NK-92 treated with Interleukin-12 subunit alpha and Interleukin-12 subunit beta, amount 100 ng/mL, for 24 hours (cell line): Measurements from ENCODE around the gene MMP28.

Source experiments
- DNase-seq: peaks from one replicate; lab custom pipeline; 2025; lab: John Stamatoyannopoulos, UW

MMP28 gene, protein sequence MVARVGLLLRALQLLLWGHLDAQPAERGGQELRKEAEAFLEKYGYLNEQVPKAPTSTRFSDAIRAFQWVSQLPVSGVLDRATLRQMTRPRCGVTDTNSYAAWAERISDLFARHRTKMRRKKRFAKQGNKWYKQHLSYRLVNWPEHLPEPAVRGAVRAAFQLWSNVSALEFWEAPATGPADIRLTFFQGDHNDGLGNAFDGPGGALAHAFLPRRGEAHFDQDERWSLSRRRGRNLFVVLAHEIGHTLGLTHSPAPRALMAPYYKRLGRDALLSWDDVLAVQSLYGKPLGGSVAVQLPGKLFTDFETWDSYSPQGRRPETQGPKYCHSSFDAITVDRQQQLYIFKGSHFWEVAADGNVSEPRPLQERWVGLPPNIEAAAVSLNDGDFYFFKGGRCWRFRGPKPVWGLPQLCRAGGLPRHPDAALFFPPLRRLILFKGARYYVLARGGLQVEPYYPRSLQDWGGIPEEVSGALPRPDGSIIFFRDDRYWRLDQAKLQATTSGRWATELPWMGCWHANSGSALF

DNA sequence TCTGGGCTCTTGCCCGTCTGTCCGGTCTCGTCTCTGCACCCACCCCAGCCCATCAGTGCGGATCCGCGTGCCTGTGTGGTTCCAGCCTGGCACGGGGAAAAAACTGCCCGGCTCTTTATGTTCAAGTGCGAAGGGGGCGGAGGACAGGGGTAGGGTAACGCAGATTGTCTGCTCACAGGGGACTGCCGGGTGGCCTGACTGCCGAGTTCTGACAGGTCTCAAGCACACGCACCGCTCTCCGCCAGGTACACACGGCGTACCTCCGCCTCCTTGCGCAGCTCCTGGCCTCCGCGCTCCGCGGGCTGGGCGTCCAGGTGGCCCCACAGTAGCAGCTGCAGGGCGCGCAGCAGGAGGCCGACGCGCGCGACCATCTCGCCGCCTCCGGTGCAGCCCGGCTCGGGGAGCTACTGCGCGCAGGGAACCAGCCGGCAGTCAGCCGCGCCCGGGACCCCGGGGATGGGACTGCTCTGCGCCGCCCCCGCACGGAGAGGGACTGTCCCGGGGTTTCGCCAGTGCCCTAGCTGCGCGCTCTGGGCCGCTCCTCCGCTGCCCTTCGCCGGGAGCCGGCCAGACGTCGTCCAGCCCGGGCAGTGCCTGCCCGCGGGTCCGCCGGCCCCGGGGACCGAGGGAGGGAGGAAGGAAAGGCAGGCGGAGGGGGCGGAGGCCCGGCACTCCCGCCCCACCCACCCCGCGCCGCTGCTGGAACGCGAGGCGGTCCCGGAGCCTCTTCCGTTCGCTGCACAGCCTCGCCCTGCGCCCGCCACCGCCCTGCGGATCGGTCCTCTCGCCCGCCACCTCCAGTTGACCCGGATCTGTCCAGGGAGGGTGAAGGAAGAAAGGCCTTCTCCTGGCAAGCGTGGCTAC, at the start of gene MMP28:
MMP28 (minus strand) TSS at position 635 of the 864 bp plus-strand sequence; CDS start at position 371, 264 bp downstream.
- no peak for DNase-seq

DNA sequence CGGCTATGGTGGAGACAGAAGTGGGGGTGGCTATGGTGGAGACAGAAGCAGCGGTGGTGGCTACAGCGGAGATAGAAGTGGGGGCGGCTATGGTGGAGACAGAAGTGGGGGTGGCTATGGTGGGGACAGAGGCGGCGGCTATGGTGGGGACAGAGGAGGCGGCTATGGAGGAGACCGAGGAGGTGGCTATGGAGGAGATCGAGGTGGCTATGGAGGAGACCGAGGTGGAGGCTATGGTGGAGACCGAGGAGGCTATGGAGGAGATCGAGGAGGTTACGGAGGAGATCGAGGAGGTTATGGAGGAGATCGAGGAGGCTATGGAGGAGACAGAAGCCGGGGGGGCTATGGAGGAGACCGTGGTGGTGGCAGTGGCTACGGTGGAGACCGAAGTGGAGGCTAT, 49.1 kb upstream of the MMP28 start:
- no peak for DNase-seq

DNA sequence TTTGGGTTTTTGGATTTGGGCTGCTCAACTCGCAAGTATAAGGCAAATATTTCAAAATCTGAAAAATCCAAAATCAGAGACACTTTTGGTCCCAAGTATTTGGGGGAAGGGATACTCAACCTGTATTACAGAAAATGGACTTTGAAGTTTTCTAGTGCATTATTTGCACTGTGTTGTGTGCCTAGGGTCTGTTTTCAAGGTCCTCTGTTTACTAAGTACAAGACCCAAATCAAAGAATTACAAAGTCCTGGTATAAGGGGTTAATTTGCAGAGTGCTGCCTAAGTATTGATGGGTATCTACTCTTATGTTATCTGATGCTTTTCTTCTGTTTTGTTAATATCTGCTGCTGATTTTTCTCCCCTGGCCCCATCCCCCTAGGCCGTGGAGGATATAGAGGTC, 48.3 kb upstream of the MMP28 start:
- DNase-seq = no peak

DNA sequence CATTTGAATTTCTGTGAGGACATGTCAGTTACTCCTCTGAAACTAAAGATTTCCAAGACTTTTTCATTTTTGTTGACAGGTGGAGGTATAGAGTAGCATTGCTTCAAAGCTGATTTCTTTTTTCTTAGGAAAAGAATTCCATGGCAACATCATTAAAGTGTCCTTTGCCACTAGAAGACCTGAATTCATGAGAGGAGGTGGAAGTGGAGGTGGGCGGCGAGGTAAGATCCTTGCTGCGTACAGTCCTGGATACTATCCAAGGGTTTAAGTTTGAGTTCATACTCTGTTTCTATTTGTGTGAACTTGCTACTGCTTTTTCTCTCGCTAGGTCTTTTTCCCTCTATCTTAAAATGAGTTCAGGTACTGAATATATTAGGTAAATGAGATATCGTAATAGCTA, 46.8 kb upstream of the MMP28 start:
- no peak for DNase-seq

DNA sequence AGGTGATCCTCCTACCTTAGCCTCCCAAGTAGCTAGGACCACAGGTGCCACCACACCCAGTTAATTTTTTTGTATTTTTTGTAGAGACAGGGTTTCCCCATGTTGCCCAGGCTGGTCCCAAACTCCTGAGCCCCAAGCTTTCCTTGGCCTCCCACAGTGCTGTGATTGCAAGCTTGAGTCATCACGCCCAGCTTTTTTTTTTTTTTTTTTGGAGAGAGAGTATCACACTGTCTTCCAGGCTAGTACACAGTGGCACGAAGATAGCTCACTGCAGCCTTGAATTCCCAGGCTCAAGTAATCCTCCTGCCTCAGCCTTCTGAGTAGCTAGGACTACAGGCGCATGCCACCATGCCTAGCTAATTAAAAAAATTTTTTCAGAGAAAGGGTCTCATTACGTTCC, 46.1 kb upstream of the MMP28 start:
- DNase-seq = no peak

DNA sequence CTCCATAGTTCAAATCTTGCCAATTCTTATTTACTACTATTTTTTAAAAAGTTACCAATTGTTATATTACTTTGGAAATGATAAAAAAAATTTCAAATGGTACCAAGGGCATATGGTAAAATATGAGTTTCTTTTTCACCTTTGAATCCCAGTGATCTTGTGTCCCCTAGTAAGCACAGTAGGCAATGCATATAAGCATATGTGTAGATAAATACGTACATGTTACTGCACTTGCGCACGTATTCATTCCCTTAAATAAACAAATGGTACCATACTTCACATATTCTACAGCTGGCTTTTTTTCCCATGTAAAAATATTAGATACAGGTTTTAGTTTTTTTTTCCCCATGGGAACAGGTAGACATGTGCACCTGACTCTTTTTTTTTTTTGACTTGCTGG, 45.7 kb upstream of the MMP28 start:
- no peak for DNase-seq

DNA sequence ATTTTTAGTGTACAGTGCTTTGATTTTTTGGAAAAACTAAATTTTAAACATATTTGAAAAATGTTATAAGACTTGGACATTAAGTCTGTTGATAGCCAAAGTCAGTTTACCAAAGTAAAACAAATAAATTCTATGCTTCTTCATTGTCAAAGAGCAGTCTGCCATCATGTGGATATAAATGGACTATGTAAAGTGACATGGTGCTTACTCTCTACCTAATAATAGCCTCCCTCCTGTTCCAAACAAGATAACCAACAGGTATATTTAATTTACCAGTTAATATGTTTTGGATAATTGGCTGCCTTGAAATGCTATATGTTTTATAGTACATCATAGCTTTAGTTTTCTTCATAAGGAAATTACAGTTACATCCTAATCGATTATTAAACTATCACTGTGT, 29.8 kb upstream of the MMP28 start:
- no peak for DNase-seq

DNA sequence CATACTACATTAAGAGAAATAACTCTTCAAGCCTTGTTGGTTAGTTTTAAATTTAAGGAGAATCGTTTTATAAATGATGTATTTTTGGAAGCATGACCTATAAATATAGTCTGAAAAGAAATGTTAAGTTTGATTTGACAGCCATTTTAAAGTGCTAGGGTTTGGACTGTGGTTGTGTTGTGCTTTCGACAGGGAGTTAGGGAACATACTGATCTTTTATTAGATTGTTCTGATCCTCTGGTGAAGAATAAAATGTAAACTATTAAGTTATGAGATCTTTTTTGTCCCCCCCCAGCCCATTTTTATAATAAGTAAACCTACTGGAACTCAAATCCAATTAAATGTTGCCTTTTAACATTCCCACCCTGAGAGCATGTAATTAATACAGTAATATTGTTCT, 25.9 kb upstream of the MMP28 start:
- DNase-seq = no peak

DNA sequence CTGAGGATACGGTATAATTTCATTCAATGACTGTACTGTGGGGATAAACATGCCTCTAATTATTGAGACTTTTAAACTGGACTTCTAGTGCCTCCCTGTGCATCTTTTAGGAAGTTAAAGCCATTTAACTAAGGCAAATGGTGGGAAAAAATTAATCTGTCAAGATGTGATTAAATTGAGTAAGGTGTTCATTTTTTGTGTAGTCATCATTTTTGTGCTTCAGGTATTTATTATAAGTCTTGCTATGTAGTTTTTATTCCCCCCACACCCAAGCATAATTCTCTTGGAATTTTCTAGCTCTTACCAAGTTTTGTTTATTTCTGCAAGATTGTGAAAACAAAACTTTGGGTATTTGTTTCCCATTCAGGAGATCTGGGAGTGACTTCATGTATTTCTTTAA, 24.0 kb upstream of the MMP28 start:
- no peak for DNase-seq

DNA sequence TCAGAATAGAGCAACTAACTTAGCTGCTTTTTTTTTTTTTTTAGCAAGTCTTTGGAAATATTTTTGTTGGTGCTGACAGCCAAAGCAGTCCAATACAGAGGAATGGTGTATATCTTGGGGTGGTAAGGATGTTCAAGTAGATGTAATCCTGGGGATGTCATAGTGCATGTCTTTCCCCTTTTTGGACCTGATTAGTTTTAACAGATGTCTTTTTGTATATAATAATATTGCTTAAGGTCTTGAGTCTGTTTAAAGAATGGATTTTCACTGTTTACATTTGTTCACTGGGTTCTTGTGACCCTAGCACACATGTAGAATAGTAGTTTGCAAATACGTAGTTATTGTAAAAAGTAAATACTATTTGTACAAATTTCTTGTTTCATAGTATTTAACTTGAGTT, 21.8 kb upstream of the MMP28 start:
- DNase-seq = no peak

DNA sequence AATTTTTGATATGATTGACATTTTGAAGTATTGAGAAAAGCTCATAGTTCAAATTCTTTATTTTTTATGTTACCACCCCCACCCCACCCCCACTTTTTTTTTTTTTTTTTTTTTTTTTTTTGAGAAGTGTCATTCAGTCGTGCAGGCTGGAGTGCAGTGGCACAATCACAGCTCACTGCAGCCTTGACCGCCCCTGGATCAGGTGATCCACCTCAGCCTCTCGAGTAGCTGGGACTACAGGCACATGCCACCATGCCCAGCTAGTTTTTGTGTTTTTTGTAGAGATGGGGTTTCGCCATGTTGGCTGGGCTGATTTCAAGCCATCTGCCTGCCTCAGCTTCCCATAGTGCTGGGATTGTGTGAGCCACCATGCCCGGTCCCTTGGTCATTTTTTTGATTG, 21.3 kb upstream of the MMP28 start:
- no peak for DNase-seq

DNA sequence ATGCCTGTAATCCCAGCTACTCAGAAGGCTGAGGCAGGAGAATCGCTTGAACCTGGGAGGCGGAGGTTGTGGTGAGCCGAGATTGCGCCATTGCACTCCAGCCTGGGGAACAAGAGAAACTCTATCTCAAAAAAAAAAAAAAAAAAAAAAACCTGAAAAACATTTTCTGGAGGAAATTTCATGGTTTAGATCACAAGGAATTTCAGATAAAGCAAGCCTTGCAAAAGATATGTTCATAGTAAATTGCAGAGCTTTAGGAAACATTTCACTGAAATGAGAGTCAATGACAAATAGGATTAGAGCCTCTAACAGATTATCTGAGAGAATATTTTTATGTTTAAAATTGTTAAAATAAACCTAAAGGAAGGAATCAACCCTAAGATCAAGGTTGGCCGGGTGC, 17.0 kb upstream of the MMP28 start:
- no peak for DNase-seq

DNA sequence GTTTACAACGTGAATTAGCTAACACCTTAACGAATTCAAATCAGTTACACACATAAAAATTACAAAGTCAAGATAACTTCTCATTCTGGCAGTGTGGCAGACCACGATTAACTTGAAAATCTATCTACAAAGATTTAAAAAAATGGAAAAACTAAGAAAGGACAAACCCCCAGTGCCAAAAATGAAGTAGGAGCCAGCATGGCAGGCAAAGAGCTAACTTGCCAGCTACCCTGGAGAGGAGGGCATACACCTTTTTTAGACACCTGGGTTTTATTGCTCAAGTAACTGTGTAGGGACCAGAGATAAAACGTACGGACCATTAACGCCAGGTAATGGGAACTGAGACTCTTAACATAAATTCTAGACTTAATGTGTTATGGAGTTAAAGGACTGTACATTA, 16.3 kb upstream of the MMP28 start:
- DNase-seq = no peak

DNA sequence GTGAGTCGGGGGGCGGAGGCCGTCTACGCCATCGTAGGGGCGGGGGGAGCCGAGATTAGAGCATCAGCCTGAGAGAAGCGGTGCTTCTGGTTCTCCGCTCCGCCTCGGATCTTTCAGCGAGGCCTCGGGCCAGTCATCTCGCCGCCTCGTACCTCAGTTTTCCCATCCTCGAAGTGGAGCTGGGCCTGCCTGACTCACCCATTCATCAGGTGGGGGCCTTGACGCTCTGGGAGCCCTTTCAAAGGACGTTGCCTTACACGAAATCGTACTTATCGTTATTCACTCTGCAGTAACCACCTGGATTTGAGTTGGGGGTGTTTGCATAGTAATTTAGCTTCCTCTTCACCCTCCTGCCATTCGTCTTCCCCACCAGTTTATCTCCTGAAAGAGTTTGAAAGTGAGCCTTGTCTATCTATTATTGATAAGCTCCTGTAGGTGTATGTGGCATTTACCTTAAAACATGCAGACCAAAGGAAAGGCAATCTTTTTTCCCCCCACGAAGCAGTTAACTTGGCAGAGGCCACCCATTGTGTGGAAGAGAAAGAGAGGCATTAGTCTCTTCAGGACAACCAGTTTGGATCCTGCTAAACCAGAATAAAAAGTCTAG, 14.5 kb upstream of the MMP28 start:
- peak; percentile 20 for DNase-seq

DNA sequence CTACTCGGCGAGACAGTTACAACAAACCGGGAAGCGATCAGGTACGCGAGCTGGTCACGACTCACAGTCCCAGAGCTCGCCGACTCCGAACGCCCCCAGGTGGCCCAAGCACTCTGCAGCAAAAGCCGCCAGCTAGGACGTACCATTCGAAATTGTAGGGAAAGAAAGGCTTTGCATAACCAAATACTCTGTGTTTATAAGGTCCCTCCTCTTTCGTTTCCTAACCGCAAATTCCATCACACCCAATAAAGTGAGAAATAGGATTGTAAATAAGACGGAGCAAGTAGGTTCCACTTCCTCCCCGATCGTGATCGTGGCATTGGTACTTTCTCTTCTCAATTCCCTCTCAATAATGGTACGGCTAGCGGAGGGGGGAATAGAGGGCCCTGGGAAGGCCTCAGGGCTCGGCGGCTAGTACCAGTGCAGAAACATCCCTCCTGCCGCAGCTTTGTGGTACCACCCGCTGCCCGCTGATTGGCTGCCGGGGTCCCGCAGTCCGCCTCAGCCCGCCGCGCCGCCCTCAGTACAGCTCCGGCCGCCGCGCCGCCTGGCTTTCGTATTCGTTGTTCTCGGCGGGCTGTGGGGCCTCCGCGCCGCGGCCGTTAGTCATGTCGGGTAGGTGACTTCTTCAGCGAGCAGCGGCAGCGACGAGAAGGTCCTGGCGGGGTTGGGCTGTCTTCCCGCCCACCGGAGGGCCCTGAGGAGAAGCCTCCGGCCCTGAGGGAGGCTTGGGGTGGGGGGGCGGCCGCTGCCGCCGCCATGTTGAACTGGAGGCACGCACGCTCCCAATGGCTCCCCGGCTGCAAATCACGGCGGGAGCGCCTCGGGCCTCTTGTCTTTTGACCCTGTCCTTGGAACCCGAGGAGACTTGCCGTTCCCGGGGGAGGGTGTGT, 13.8 kb upstream of the MMP28 start, which contains the start of gene TAF15:
TAF15 (plus strand) TSS at position 523 of the 893 bp plus-strand sequence; CDS start at position 609, 86 bp downstream.
- peak; percentile 94 for DNase-seq

DNA sequence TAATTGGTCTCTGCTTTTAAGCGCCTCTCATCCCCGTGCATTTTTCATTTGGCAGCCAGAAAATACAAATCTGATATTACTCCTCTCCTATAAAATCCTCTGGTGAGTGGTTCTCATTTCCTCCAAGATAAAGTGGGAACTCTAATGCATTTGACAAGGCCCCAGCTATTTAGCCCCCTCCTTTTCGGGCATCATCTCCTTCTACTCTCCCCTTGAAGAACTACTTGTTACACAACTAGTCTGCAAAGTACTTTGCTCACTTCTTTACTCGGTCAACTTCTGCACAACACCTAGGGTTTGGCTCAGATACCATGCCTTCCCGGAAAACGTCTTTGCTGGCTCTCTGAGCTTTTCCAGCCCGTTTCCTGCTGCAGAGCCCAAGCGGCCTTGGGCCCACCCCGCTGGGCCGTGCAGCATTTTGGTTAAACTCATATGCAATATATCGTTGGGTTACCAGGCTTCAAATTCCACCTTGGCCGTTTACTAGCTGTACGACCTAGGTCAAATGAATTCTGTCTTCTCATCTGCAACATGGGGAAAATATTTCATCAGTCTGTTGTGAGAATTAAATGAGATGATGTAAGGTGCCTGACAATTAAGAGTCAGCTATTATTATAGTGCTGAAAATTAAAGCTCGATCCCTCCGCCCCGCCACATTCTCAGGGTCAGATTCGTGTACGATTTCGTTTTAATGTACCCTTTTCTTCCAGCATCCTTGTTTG, 13.0 kb upstream of the MMP28 start:
- DNase-seq = no peak

DNA sequence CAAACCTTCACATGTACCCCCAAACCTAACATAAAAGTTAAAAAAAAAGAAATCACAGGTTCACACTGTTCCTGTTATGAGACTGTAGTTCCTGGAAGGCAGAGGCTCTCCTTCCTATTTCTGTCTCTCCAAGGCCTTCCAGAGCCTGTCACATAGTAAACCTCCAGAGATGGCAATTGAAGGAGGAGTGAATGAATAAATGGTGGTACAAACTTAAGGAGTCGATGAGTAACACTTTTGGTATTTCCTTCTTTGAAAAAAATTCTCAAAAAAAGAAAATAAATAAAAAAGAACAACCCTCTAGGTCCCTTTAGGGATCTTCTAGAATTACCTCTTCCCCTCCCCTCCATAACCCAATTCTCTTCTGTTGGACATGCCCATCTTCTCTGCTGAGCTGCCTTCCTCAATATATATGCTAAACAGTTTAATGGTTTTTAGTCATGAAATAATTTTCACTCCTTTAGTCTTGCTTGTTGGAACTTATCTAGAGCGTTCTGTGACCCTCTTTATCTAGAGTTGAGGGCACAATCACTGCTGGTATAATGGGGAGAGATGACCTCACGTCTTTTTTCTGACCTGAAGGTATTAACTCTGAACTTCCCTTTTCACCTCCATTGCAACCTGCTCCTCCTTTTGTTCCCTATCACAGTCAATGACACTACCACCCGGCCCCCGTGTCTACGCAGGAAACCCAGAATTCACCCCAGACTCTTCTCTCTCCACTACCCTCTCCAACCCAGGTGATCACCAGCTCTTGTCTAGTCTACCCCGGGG, 12.1 kb upstream of the MMP28 start:
- DNase-seq = no peak

DNA sequence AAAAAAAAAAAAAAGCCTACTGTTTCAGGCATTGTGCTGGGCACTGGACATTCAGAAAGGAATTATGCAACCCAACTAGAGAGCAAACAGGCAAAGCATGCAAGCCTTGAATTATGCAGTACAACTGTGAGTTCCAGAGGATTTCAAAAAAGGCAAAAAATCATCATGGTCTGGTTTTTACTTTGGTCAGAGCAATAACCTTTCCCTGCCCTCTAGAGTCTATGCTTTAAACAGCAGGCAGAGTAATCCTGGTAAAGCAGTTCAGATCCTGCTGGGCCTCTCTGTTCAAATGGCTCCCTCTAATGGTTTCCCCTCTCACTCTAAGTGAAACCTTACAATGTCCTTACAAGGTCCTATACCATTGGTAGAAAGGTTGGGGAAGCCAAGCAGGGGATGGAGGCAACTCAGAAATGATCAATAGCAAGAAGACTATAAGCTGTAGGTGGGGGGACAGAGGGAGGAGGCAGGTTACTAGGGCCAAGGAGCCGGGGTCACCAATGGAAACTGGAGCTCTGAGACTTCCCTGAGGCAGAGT, 9.3 kb upstream of the MMP28 start:
- DNase-seq = peak; percentile 12

DNA sequence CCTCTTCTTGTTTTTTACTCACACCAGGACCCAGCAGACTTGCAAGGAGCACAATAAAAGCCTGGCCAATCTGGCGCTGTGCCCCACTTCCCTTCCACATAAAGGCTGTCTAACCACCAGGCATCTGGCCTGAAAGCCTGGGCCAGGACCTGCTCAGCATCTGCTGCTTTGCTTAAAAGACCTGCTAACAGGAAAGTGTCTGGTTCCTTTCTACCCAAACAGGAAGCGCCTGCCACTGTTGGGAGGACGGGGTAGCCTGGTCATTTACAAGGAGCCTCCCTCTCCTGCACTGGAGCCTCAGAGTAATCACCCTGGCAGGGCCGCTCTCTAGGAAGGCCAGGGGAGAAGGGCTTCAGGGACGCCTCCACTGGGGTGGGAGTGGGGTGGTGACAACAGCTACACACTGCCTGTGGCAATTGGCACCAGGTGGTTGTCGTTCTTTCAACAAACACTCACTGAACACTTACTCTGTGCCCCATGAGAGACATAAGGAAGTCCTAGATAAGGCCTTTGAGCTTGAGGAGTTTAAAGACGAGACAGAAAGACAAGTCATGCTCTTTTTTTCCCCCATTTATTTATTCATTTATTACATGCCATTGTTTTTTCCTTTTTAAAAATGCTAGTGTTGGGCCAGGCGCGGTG, 6.3 kb upstream of the MMP28 start:
- DNase-seq = no peak
